ENCODE results near the gene PTPRG.

Gene PTPRG

DNA sequence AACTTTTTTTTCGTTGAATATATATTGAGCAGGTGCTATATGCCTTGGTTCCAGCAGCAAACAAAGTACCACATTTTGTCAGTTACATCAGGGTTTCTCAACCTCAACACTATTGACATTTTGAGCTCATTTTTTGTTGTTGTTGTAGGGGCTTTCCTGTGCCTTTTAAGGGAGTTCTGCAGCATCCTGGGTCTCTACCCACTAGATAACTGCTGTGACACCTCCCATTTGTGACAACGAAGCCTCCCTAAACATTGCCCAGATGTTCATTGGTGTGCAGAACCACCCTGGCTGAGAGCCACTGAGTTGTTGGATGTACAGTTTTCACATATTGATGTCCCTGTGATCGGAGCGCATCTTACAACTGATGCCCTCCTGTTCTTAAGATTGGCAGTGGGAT, 382.6 kb downstream of the PTPRG start:
- no peak for FAIRE-seq

DNA sequence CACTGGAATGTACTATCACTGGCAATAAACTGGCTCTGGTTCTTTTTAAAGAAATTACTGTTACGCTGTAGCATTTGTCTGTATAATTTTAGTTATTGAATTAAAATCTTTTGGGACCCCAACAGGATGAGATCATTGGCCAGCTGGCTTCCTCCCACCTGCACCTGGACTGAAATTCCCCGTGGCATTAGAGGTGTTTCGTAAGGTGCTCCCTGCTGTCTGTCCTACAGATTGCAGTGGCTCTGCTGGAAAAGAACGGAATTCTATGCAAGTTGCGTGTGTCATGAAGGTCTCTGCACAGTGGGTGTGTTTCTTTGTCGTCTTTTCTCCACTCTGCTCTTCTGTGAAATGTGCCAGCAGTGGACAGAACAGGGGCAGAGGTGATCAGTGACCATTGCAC, 383.4 kb downstream of the PTPRG start:
- FAIRE-seq: no peak

DNA sequence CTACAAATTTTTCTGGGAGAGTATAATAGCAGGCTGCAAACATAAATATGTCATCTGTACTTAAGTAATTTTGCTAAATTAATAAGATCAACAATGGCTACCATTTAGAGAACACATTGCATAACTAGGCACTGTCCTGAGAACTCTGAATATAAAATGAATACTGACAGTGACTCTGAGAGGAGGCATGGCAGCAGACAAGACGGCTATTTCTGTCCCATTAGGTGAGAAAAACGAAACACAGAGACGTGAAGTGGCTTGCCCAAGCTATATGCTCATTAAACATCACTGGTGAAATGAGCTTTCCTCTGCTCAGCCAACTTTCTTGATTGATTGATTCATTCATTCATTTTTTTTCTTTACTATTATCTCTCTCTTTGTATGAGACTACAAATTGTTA, 384.3 kb downstream of the PTPRG start:
- no peak for FAIRE-seq

DNA sequence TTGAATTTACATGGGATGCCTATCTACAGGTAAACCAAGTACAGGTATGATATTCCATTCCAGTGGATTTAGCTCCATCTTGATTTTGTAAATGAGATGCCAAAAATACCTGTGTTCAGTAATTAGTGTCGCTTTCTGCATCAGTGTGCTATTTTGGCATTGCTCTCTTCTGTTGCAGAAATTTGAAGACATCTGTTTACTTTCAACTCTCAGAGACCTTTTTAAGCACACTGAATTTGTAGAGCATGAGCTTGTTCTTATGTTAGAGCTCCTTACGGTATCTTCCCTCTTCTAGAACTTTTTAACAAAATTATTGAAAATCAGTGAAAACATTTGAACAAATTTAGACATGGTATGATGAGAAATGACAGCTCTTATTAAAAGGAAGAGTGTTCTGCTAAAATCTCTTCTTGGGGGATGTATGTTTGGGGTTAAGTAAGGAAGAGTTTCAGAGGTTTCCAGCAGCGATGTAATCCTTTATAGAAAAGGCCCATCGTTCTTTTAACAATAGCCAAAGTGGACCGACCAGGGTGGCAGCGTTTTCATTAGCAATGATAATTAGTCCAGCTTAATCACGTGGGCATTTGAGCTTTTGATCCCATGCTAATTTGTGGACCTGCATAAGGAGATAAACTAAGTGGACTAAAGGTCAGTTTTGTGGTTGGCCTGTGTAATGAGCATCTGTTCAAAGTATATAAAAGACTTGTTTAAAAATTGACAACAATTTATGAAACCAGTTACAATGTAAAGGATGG, 385.4 kb downstream of the PTPRG start:
- FAIRE-seq: no peak

DNA sequence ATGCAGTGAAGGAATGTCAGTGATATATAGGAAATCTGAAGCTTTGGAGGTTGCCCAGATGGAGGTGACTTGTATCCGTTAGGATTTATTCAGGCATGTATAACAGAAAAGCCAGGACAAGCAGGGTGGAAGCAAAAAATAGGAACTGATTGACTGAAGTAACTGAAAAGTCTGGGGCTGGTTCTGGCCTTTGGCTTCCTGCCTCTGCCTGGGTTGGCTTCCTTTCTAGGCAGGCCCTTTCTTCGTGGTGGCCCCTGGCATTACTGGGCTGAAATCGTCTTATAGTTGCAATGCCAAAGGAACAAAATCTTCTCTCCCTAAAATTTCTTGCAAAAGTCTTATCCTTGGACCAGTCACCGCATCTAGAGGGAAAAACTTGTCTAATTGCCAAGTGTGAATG, 386.1 kb downstream of the PTPRG start:
- FAIRE-seq: no peak

DNA sequence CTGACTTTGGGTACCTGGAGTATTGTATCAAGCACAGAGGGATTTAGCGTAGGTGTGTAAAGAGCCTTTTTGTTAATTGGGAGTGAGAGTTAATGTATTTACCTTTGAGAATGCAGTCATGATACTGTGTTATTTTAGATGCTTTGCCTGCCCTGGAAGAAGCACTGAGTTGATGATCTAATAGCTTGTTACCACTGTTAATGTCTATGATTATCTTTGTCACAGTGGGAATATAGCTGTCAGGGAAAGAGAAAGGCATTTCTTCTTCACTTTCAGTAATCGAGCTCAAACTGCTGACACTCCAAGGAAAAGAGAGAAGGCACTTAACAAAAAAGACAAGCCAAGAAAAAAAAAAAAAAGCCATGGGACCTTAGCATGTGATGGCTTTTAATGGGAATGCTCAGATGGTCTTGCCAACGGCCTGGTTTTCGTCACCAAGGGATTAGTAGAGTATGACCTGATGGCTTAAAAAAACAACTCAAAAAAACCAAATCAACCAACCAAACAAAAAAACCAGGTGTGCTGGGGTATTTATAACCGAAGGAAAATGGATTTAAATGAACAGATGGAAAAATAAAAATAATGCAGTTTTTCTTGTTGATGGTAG, 387.4 kb downstream of the PTPRG start:
- no peak for FAIRE-seq

DNA sequence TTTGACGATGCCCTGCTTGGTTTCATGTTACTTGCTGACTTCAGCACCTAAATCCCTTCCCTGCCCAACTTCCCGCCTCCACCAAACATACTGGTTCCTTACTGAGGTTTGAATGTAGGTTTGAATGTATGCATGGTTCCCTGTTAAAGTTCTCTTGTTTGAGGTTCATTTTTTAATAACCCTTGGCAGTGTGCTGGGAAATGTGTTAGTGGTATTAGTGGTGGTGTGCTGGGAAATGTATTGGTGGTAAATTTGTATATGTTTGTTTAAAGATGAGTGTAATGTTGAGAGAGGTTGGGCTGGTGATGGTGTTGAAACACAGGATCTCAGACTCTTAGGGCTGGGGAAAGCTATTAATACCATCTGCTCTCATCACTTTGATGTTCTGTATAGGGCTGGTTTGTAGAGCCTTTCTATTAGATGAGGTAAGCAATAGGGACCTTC, 392.7 kb downstream of the PTPRG start:
- no peak for FAIRE-seq

DNA sequence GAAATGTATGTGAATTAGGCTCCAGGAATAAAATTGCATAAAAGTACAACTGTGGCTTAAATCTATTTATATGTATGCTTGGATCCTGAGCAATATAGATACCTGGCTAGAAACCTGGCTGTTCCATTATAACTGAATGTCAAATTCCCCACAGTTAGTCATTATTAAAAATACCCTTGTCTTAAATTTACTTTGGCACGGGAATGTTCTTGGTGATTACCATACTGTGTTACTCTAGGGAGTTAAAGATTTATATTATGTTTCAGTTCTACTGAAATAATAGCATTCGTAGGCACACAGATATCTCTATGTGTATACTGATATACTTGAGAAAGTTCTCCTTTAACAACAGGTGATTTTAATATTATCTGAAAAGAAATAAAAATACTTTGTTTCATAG, 394.1 kb downstream of the PTPRG start:
- FAIRE-seq: no peak

DNA sequence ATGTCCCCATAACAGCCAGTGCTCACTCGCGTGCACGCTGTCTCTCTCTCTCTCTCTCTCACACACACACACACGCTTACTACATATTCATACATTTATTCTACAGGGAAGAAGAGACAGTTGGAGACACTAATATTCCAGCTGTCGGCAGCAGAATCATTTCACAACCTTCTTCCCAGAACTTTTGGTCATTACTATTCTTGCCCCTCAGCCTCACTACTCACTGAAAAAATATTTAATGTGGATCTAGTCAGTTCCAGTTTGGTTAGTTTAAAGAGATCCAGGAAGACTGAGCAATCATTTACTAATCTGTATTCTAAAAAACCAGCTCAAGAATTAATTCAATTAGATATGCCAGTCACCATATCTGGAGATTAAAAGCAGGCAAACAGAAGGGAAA, 394.9 kb downstream of the PTPRG start:
- no peak for FAIRE-seq

DNA sequence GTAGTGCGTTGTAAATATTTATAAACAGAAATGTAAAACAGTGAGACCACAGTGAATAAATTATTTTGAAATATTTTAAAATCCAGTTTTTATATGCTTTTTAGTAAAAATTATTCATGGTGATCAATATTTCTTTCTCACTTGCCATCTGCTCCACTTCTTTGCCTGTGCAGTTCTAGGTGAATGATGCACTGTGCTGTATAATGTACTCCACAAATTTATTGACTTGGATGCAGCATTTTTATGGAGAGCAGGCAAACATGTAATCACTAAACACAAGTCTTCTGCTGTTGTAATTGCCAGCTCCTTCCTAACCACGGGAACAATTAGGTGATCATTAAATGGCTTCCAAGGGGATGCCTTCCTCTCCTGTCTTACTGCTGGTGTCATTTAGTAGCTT, 395.9 kb downstream of the PTPRG start:
- no peak for FAIRE-seq

DNA sequence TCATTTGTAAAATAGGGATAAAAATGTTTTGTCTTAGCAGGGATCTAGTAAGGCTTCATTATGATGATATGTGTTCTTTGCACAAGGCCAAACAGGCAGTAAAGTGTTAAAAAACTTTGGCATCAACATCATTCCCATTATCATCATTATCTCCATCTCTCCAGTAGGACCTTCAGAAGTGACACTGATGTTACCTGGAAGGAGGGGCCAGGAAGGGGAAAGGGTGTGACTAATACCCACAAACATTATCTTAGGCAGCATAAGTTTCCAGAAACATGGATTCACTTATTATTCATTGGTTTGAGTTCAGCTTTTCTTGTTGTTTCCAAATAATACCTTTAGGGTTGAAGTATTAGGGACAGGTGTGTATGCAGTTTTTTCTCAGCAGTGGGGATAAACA, 399.6 kb downstream of the PTPRG start:
- no peak for FAIRE-seq

DNA sequence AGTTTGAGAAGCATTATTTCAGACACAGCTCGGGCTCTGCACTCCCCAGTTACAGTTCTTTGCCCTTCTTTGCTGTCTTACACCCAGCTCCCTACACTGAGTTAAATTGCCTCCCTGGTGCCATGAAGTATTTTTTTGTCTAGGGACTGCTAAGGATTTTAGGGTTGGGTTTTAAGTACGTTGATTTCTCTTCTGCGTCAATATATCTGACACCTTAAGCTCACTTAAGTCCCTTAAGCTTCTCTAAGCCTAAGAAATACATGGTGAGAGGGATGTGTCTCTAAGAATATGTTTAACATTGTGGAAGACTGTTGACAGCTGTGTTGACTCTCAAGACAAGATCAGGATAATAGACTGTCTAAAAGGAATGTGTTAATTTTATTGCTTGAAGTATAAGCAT, 400.5 kb downstream of the PTPRG start:
- FAIRE-seq: no peak

DNA sequence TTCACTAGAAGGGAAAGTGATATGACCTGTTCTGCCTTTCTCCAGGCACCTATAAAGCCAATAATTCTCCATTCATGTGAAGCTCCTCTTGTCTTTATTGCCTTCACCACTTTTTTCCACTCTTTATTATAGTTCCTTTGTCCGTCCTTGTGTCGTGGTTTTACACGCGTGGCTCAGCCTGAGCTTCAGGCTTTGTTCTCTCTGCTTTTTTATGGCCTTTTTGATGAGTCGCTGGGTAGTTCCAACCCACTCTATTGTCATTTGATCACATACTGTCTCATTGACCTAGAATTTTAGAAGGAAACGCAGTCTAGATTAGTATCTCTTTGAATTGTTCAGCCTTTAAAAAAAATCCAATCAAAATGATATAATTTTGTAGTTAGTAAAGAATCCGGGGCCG, 403.2 kb downstream of the PTPRG start:
- no peak for FAIRE-seq

DNA sequence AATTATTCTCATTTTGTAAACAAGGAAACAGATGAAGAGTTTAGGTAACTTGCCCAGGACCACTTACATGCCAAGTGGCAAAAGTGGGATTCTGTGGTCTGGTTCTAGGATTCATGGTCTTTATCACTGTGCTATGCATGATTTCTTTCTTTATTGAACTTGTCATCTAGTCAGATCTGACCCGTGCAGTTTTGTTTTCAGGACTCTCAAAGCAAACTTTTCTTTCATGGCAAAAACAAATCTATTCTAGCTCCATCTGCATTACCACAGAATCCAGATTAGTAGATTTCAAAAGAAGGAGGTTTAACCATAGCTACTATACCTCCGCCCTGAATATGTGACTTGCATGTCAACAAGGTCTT, 404.4 kb downstream of the PTPRG start:
- no peak for FAIRE-seq

DNA sequence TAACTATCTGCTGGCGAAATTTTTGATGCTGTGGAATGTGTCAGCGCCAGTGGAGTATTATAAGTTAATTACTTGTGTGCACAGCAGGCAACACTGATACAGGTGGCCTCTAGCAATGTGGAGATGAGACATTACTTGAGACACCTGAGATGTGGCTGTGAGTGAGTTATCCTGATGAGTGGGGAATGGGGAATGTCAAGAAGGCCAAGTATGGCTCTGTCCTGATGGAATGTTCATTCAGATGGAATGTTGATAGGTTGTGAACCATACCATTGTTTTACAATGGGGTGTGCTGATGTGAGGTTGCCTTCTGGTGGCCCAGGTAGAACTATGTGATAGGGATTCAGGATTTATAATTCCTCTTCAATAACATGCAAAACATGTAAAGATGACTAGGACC, 404.8 kb downstream of the PTPRG start:
- FAIRE-seq: no peak

DNA sequence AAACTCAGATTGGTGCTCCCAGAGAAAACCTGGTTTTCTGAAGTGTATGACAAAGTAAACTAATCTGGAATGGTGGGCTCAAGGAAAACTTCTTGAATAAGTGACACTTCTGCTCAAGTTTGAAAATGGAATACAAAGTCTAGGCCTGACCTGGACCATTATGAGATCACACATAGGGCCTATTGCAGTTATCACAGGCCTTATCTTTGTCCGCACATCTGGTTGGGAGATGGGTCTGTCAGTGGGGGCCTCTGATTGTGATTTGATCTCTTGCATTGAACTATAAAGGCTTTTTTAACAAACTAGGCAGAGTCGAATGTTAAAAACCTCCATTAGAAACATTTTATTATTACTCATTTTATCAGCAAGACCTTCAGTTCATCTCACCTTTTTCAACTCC, 405.6 kb downstream of the PTPRG start:
- no peak for FAIRE-seq

DNA sequence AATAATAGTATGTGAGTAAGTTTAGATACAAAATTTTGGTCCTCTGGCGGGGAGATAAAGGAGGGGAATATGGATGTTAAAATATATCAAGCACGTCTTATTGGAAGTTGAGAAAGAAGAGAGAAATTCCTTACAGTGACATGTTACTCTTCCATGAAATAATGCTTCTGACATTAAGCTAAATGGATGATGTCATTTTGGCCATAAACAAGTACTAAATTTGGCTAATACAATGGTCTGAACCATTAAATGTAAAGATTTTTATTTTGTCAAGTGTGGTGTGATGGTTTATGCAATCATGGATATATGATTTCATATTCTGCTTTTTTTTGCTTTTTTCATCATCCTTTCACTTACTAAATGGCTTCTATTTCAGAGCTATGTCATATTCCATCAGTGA, 406.6 kb downstream of the PTPRG start:
- no peak for FAIRE-seq

DNA sequence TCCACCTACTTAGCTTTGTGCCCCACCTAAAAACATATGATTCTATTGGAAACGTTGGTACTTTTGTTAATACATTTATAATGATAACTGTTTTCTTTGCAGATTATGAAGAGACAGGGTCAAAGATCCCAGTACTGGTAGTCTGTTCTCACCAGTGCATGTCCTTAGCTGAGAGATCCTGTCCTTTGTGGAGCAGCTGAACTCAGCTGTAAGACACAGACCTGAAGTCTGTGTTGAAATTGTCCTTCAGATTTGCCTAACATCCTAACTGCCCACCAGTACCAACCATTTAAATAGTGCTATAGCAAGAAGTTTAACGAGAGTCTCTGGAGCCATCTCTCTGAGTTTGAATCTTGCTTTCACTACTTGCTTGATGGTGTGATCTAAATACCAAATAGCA, 413.3 kb downstream of the PTPRG start:
- FAIRE-seq: no peak

DNA sequence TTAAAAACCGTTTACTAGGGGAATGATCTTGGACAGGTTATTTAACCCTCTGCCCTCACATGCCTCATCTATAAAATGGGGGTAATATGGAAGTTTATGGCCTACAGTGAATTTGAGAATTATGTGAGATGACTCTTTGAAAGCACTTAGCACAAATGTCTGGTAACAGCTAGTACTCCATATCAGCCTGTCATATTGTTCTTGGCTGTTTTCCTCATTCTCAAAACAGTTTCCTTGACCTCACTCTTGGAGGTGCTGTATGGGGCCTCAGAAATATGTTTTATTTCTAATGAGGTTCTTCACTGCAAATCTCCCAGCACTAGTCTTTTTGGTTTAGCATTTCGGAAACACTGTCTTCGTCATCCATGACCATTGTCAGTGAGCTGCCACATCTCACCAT, 413.8 kb downstream of the PTPRG start:
- FAIRE-seq: no peak

DNA sequence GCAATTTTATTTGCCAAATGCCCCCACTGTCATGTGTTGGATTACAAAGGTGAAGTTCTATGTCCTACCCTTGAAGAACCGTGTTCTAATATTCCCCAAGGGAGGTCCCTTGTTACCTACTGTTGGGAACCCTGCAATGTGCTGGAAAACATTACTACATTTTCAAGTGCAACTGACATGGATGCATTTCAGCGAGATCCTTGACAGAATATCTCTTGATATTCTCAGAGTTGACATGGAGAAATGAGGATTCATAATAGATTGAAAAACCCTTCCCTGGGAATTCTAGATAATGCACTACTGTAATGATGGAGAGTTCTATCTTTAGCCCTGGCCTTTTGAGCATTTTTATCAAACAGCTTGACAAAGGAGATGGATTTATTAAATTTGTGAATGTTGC, 414.6 kb downstream of the PTPRG start:
- FAIRE-seq: no peak

DNA sequence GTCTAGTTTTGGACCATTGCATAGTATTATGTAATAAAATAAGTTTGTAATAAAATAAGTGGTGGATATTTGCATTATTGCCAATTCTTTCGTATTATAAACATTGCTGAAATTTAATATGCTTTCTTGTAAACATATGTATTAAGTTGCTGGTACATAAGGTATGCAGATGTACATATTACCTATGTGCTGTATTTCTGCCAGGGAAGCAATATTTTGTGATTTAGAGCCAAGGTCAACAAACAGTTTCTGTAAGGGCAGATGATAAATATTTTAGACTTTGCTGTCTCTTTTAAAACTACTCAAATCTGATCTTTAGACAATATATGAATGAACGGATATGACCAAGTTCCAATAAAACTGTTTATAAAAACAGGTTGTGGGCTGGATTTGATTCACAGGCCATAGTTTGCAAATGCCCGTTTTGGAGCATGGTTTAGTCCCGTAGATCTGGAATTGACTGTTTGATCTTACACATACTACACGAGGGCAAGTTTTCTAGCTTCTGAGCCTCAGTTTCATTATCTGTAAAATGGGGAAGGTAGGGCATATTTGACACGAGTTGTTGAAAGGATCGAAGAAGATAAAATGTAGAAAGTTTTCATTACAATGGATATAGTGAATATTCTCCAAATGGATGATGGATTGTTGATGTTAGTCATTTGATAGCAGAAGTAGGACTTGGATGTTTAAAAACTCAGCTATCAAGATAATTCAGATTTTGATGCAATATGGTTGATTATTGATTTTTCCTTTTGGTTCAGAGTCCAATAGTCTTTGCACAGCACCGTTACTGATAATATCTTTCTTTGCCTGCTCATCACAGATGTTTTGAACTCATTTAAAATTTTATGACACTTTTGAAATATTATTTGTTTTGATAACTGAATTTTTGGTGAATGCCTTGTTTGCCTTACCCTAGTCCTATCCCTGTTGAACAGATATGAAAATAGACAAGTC, 417.4 kb downstream of the PTPRG start:
- FAIRE-seq: no peak

DNA sequence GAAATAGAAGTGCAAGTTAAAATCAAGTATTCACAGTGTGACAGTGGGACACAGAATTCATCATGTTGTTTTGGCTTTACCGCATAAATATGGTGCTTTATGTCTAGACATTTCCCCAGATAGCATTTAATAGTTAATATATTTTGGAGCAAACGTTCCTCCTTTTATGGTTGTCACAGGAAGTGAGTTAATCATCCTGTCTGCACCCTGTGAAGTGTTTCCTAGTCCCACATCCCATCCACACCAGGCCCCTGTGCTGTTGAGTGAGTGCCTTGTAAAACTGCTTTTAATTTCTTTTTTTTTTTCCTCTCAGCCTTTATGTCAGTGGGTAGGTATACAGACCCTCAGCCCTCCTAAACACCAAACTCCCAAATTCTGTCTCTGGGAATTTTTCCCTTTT, 418.3 kb downstream of the PTPRG start:
- no peak for FAIRE-seq

DNA sequence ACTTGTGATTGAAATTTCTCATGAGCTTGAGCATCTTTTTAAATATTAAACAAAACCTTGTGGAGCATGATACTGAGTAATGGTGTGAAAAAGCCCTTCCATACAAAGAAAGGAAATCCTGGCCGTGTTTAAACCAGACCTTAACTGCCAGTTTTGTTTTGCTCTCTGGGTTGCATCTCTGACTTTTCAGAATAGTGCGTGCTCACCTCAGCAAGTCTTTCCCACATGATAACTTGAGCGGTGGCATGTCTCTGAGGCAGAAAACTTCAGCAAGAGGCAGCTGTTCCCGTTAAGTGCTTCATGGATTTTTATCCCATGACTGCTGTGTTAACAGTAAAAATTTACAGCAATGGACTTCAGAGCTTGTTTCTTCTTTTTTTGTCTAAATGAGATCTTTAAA, 418.7 kb downstream of the PTPRG start:
- FAIRE-seq: no peak

DNA sequence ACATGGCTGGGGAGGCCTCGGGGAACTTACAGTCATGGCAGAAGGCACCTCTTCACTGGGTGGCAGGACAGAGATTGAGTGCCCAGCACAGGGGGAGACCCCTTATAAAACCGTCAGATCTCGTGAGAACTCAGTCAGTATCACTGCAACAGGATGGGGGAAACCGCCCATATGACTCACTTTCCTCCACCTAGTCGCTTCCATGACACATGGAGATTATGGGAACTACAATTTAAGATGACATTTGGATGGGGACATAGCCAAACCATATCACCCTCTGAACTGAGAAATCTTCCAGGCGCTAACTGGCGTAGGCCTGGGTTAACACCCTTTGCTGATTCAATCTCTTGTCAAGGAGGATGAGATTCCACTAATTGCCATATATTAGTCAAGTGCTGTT, 419.7 kb downstream of the PTPRG start:
- FAIRE-seq: no peak
